Psoas muscle (tissue), 8 donors: ENCODE data around the gene SPAG9. TPM values are rescaled to one million over a fixed set of nuclear protein-coding genes. Genes with fewer than 3 reads are reported as not detected.
A peak's percentile ranks its signal among the peaks of the same experiment; 100 is the strongest.
"Not testable (repeated sequence)": the region's sequence is repeated elsewhere in the genome, so short reads cannot be mapped to it uniquely, and the experiment has no call there.

Experiments
- ATAC-seq, 4 donors: fragments of 200-7000 bp; cut with Tn5 transposase; one replicate each; pipeline ENCODE4 v1.9.1; 2020; ENCODE audit warnings: moderate library complexity in 3 of 4, mild to moderate bottlenecking in 2 of 4
- DNase-seq, 2 donors: peaks; one replicate each; pipeline ENCODE4 v3.0.0-alpha.2; 2020
- H3K27ac ChIP-seq: fragments of 200-600 bp; one replicate; pipeline ENCODE4 v1.8.0; 2022
- H3K27me3 ChIP-seq, 3 donors: fragments of 200-600 bp in 1 of 3; one replicate each; pipeline versions ENCODE4 v1.6.1 to v1.8.0; 2013 to 2022; ENCODE audit warnings: low read length in 2 of 3, mild to moderate bottlenecking in 2 of 3, moderate library complexity in 1 of 3; ENCODE audit not compliant: insufficient read depth in 3 of 3
- H3K36me3 ChIP-seq, 2 donors: fragments of 200-600 bp in 1 of 2; one replicate each; pipeline versions ENCODE4 v1.6.1 to v1.8.0; 2013 to 2022; ENCODE audit warnings: low read depth in 1 of 2, mild to moderate bottlenecking in 1 of 2, moderate library complexity in 1 of 2; ENCODE audit not compliant: insufficient read depth in 1 of 2
- H3K4me1 ChIP-seq: fragments of 200-600 bp; one replicate; pipeline ENCODE4 v1.8.0; 2022
- H3K4me3 ChIP-seq: fragments of 200-600 bp; one replicate; pipeline ENCODE4 v1.8.0; 2022; ENCODE audit warnings: mild to moderate bottlenecking
- H3K9me3 ChIP-seq: fragments of 200-600 bp; one replicate; pipeline ENCODE4 v1.8.0; 2022
- CTCF ChIP-seq: fragments of 200-600 bp; IDR thresholded peaks from one replicate; pipeline ENCODE4 v1.8.0; 2022; ENCODE audit warnings: antibody characterized with exemption
- WGBS, 3 donors: extraction: QIAGEN DNeasy Blood & Tissue Kit; methylation state at CpG; one replicate each; pipeline versions ENCODE4 v1.1.6 to v1.1.7; 2013; 5-methylcytosine and 5-hydroxymethylcytosine counted together
- intact Hi-C, 2 donors: fragments of 100-400 bp; cut with DNase I; formaldehyde crosslinking; loops; one replicate each; pipeline versions ENCODE4 v1.11.0 to v1.14.2; 2022
- polyA plus RNA-seq, 3 donors: library from polyadenylated mRNA; stranded (reverse); fragments of 200-250 nt; gene quantifications; one replicate each; pipeline ENCODE4 v1.2.3, GENCODE V29; 2013
- total RNA-seq, 4 donors: library from RNA; stranded (reverse); fragmentation: NEBNext Ultra II Directional in 2 of 4; extraction: Animal tissue kit (Norgen Biotek cat#: 25700) in 2 of 4; gene quantifications; one replicate each; pipeline versions ENCODE4 v1.2.1 to v1.2.4, GENCODE V29; 2021 to 2023
- donor health status: healthy with polysubstance abuse.
- donor health status: DM: no; HTN: no; CAD: no; lungs with moderate emphysema.
- donor health status: Bipolar disorder and iron deficiency.
- donor health status: healthy.
- donor health status: DM: yes; HTN: yes; CAD: no.
- donor health status: DM: no; HTN: no; CAD: no.
- donor health status: DM: no; HTN: no; CAD: no.
- donor health status: DM: yes; HTN: yes; CAD: no.

Gene SPAG9
- total and polyA plus RNA-seq, 7 donors, result 34.8 to 133 (median 92.1) TPM

- Histone ChIP-seq H3K4me3 (no peak overlapping the region), H3K4me1 (peaks cover 35% of the 10 kb centered on the region), H3K36me3 (no peaks in the 10 kb centered on the region), H3K27ac (peak overlapping the region; percentile 68), H3K9me3 (no peaks in the 10 kb centered on the region), H3K27me3 (no peaks in the 10 kb centered on the region)
- no peak for DNase-seq
- WGBS, 3 donors, result 16 to 29% (median 17%) methylated on average over 2 of the region's 2 CpGs
- peak; percentile 64 to 87 (median 84) for ATAC-seq
- intact Hi-C loops, result loop anchor here in 1 of 2 donors (2.0 kb wide), 1 partner anchor 27 kb away; no protein-coding TSS in a partner anchor
- TF ChIP-seq CTCF, result no peak
These were observed 29.0 kb downstream of the SPAG9 start for GRCh38 chr17:51091635-51092034.

- H3K36me3 ChIP-seq, H3K4me3 ChIP-seq, ATAC-seq, H3K9me3 ChIP-seq, H3K27ac ChIP-seq, H3K27me3 ChIP-seq, intact Hi-C loops: not testable (repeated sequence)
- DNase-seq, result peak; percentile 25 to 65
- WGBS, 3 donors, result 92 to 94% (median 92%) methylated on average over 10 of the region's 10 CpGs
- H3K4me1 ChIP-seq, result peaks cover 49% of the 10 kb centered on the region
These were observed 31.8 kb downstream of the SPAG9 start for GRCh38 chr17:51088868-51089267.

GRCh38 chr17:51088287-51088686 is 32.4 kb downstream of the SPAG9 start:
- ATAC-seq (no peak), DNase-seq (no peak)
- H3K4me3 ChIP-seq, result no peak overlapping the region
- intact Hi-C loops, result no loop called here
- H3K4me1 ChIP-seq, result peaks cover 49% of the 10 kb centered on the region
- WGBS, 3 donors, result 96 to 98% (median 97%) methylated on average over 9 of the region's 9 CpGs
- no peaks in the 10 kb centered on the region for H3K36me3 ChIP-seq
- no peak for TF ChIP-seq CTCF
- H3K27ac ChIP-seq, result no peak overlapping the region
- no peaks in the 10 kb centered on the region for H3K9me3 ChIP-seq
- no peaks in the 10 kb centered on the region for H3K27me3 ChIP-seq

- DNase-seq (no peak), ATAC-seq (no peak)
- intact Hi-C loops, result no loop called here
- H3K9me3 ChIP-seq, result no peaks in the 10 kb centered on the region
- H3K4me1 ChIP-seq, result peaks cover 41% of the 10 kb centered on the region
- H3K27me3 ChIP-seq, result no peaks in the 10 kb centered on the region
- no peaks in the 10 kb centered on the region for H3K36me3 ChIP-seq
- WGBS, 3 donors, result 18 to 28% (median 18%) methylated on average over 2 of the region's 2 CpGs
- no peak overlapping the region for H3K27ac ChIP-seq
- no peak for TF ChIP-seq CTCF
- no peak overlapping the region for H3K4me3 ChIP-seq
These were observed 33.5 kb downstream of the SPAG9 start for GRCh38 chr17:51087072-51087757.

GRCh38 chr17:51085150-51085805 is 35.4 kb downstream of the SPAG9 start:
- H3K36me3 ChIP-seq, result no peaks in the 10 kb centered on the region
- intact Hi-C loops, result no loop called here
- H3K4me3 ChIP-seq, result no peak overlapping the region
- 68 to 76% (median 68%) methylated on average over 6 of the region's 6 CpGs for WGBS, 3 donors
- no peak overlapping the region for H3K27ac ChIP-seq
- no peak for ATAC-seq
- DNase-seq, result no peak
- no peaks in the 10 kb centered on the region for H3K27me3 ChIP-seq
- no peaks in the 10 kb centered on the region for H3K9me3 ChIP-seq
- no peak for TF ChIP-seq CTCF
- peaks cover 30% of the 10 kb centered on the region for H3K4me1 ChIP-seq
